ENCODE measurements around the gene SSBP3.

DNA sequence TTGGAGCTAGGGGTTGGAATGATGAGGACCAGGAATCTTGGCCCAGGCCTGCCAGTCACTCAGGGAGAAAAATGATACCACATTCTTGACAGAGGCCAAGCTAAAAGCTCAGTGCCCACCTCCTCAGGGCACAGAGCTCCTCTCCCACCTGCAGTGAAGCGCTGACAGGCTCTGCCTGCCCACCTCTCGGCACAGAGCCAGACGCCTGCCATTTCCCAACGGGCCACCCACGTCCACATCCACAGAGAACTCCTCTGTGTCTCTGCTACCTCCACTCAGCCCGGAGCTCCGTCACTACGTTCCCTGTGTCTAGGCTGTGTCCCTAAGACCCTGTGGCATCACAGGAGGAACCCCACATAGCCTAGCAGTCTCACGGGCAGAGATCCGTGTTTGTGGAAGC lies 145.4 kb downstream of the SSBP3 start:
- TF ChIP-seq, protein P1, sequence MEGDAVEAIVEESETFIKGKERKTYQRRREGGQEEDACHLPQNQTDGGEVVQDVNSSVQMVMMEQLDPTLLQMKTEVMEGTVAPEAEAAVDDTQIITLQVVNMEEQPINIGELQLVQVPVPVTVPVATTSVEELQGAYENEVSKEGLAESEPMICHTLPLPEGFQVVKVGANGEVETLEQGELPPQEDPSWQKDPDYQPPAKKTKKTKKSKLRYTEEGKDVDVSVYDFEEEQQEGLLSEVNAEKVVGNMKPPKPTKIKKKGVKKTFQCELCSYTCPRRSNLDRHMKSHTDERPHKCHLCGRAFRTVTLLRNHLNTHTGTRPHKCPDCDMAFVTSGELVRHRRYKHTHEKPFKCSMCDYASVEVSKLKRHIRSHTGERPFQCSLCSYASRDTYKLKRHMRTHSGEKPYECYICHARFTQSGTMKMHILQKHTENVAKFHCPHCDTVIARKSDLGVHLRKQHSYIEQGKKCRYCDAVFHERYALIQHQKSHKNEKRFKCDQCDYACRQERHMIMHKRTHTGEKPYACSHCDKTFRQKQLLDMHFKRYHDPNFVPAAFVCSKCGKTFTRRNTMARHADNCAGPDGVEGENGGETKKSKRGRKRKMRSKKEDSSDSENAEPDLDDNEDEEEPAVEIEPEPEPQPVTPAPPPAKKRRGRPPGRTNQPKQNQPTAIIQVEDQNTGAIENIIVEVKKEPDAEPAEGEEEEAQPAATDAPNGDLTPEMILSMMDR (optimal IDR thresholded peaks at IDR 0.05 in 1 of 3, IDR thresholded peaks at IDR 0.05 in 1 of 3, conservative IDR thresholded peaks at IDR 0.05 in 1 of 3; ENCODE audit: extremely low read depth in 1 of 3, insufficient read depth in 2 of 3, low read length in 3 of 3), result no peak
- TF ChIP-seq EZH2 (IDR thresholded peaks at IDR 0.05; ENCODE audit: low read length), result no peak
